Thoracic aorta (tissue), 2 donors: ENCODE measurements around the gene ARMC9. TPM values are rescaled to one million over a fixed set of nuclear protein-coding genes. Genes with fewer than 3 reads are reported as not detected.

Experiments used
- ATAC-seq: fragments of 150-250 bp; one replicate; pipeline ENCODE4 v1.8.0; 2017; ENCODE audit warnings: low read depth; ENCODE audit not compliant: insufficient number of reproducible peaks, low FRiP score
- DNase-seq: peaks from one replicate; pipeline ENCODE4 v3.0.0-alpha.2; 2020; ENCODE audit warnings: low spot score
- H3K27ac ChIP-seq, 2 donors: fragments of 200-600 bp; sonication (generic); 1 replicate in 1 of 2; 2 replicates in 1 of 2; pipeline ENCODE4 v1.5.1; 2016; ENCODE audit warnings: mild to moderate bottlenecking in 2 of 2, moderate library complexity in 2 of 2
- H3K27me3 ChIP-seq: fragments of 200-600 bp; sonication (generic); replicated peaks from 2 replicates; pipeline ENCODE4 v1.6.0; 2016; ENCODE audit warnings: mild to moderate bottlenecking; ENCODE audit not compliant: insufficient read depth
- H3K36me3 ChIP-seq: fragments of 200-600 bp; sonication (generic); one replicate; pipeline ENCODE4 v1.5.1; 2016
- H3K4me1 ChIP-seq, 2 donors: fragments of 200-600 bp; sonication (generic); 1 replicate in 1 of 2; 2 replicates in 1 of 2; pipeline versions ENCODE4 v1.5.1 to v1.6.0; 2016; ENCODE audit warnings: low read depth in 2 of 2, mild to moderate bottlenecking in 1 of 2; ENCODE audit not compliant: control insufficient read depth in 1 of 2
- H3K4me3 ChIP-seq: fragments of 200-600 bp; sonication (generic); 2 replicates; pipeline ENCODE4 v1.5.1; 2016; ENCODE audit warnings: mild to moderate bottlenecking
- H3K9me3 ChIP-seq: fragments of 200-600 bp; sonication (generic); 2 replicates; pipeline ENCODE4 v1.5.1; 2016
- CTCF ChIP-seq: fragments of 200-600 bp; sonication (generic); IDR thresholded peaks from one replicate; pipeline ENCODE4 v1.5.1; 2019; ENCODE audit warnings: antibody characterized with exemption
- total RNA-seq, 2 donors: library from RNA; depleted of rRNA; stranded (reverse); fragments of >200 nt; gene quantifications; one replicate each; pipeline versions ENCODE4 v1.1.0 to v1.2.3, GENCODE V29; 2016

The ARMC9 gene
- total RNA-seq, 2 donors from 2014 or later: 68.5 to 103 TPM

- Histone ChIP-seq H3K36me3 (no peaks in the 10 kb centered on the region), H3K4me3 (no peak overlapping the region), H3K4me1 (peaks cover 8 to 40% of the 10 kb centered on the region in 2 donors), H3K27ac (no peak overlapping the region), H3K9me3 (no peaks in the 10 kb centered on the region), H3K27me3 (no peaks in the 10 kb centered on the region)
- DNase-seq (no peak), ATAC-seq (no peak)
- TF ChIP-seq CTCF: no peak
These were observed 211.3 kb downstream of the ARMC9 start for GRCh38 chr2:231409776-231410175.

- ATAC-seq (no peak), DNase-seq (no peak)
- peaks cover 8 to 39% of the 10 kb centered on the region in 2 donors for H3K4me1 ChIP-seq
- TF ChIP-seq CTCF: no peak
- H3K27me3 ChIP-seq: no peaks in the 10 kb centered on the region
- H3K9me3 ChIP-seq: no peaks in the 10 kb centered on the region
- no peak overlapping the region for H3K27ac ChIP-seq
- no peak overlapping the region for H3K4me3 ChIP-seq
- no peaks in the 10 kb centered on the region for H3K36me3 ChIP-seq
These were observed 212.0 kb downstream of the ARMC9 start for GRCh38 chr2:231410293-231411004.

GRCh38 chr2:231411237-231411636 lies 212.8 kb downstream of the ARMC9 start:
- Histone ChIP-seq H3K9me3 (no peaks in the 10 kb centered on the region), H3K36me3 (no peaks in the 10 kb centered on the region), H3K27ac (no peak overlapping the region), H3K4me3 (no peak overlapping the region), H3K27me3 (no peaks in the 10 kb centered on the region), H3K4me1 (peaks cover 2 to 31% of the 10 kb centered on the region in 2 donors)
- no peak for ATAC-seq
- DNase-seq: no peak
- TF ChIP-seq CTCF: no peak

- Histone ChIP-seq H3K4me3 (peak overlapping the region; percentile 89), H3K4me1 (peaks cover 0 to 23% of the 10 kb centered on the region in 2 donors), H3K27me3 (no peaks in the 10 kb centered on the region), H3K27ac (peak overlapping the region; percentile 49 to 50), H3K36me3 (no peaks in the 10 kb centered on the region), H3K9me3 (no peaks in the 10 kb centered on the region)
- ATAC-seq (peak; percentile 82), DNase-seq (peak; percentile 66)
- peak; percentile 92 for TF ChIP-seq CTCF
These were observed 213.6 kb downstream of the ARMC9 start for GRCh38 chr2:231411831-231412617.

GRCh38 chr2:231412618-231412963 lies 214.2 kb downstream of the ARMC9 start:
- DNase-seq (no peak), ATAC-seq (no peak)
- Histone ChIP-seq H3K27ac (peak overlapping the region in 1 of 2 donors; percentile 49), H3K4me3 (peak overlapping the region; percentile 89), H3K27me3 (no peaks in the 10 kb centered on the region), H3K9me3 (no peaks in the 10 kb centered on the region), H3K36me3 (no peaks in the 10 kb centered on the region), H3K4me1 (peaks cover 0 to 18% of the 10 kb centered on the region in 2 donors)
- TF ChIP-seq CTCF: no peak
